KMS-11 (cell line): Measurements from ENCODE around the gene RBMX.
"Not testable (repeated sequence)": the region's sequence is repeated elsewhere in the genome, so short reads cannot be mapped to it uniquely, and the experiment has no call there.

Experiments
- H2AFZ ChIP-seq: fragments of 200-600 bp; sonication (generic); 2 replicates; pipeline ENCODE4 v1.6.1; 2016; ENCODE audit warnings: antibody characterized with exemption, mixed run types, low read depth
- H3K27ac ChIP-seq: fragments of 200-600 bp; sonication (generic); 2 replicates; pipeline ENCODE4 v1.6.1; 2016; ENCODE audit warnings: mild to moderate bottlenecking, mixed run types
- H3K27me3 ChIP-seq: fragments of 200-600 bp; sonication (generic); 2 replicates; pipeline ENCODE4 v1.6.1; 2017; ENCODE audit warnings: mild to moderate bottlenecking, low read depth, mixed run types, moderate library complexity; ENCODE audit not compliant: insufficient read depth
- H3K36me3 ChIP-seq: fragments of 200-600 bp; sonication (generic); 2 replicates; pipeline ENCODE4 v1.6.1; 2017; ENCODE audit warnings: mild to moderate bottlenecking, mixed run types; ENCODE audit not compliant: insufficient read depth
- H3K4me1 ChIP-seq: fragments of 200-600 bp; sonication (generic); 2 replicates; pipeline ENCODE4 v1.6.1; 2016; ENCODE audit warnings: mild to moderate bottlenecking, low read depth, mixed run types; ENCODE audit not compliant: poor library complexity, severe bottlenecking
- H3K4me2 ChIP-seq: fragments of 200-600 bp; sonication (generic); 2 replicates; pipeline ENCODE4 v1.7.0; 2016; ENCODE audit warnings: mild to moderate bottlenecking, mixed run types
- H3K4me3 ChIP-seq: fragments of 200-600 bp; sonication (generic); IDR thresholded peaks from 2 replicates; pipeline ENCODE4 v1.6.1; 2017; ENCODE audit warnings: low read depth, low read length, mixed read lengths; ENCODE audit not compliant: insufficient read depth
- H3K79me2 ChIP-seq: fragments of 200-600 bp; sonication (generic); 2 replicates; pipeline ENCODE4 v1.6.1; 2016; ENCODE audit warnings: low read depth, mixed run types; ENCODE audit not compliant: insufficient read depth
- H3K9ac ChIP-seq: fragments of 200-600 bp; sonication (generic); 2 replicates; pipeline ENCODE4 v1.6.1; 2016; ENCODE audit warnings: mild to moderate bottlenecking, mixed run types
- H4K20me1 ChIP-seq: fragments of 200-600 bp; sonication (generic); 2 replicates; pipeline ENCODE4 v1.6.1; 2016; ENCODE audit warnings: mild to moderate bottlenecking, mixed run types; ENCODE audit not compliant: insufficient read depth
- TF ChIP-seq, protein P1 (sequence below): fragments of 200-600 bp; sonication (generic); conservative IDR thresholded peaks from 2 replicates; pipeline ENCODE4 v1.6.1; 2017; ENCODE audit warnings: low read depth, mild to moderate bottlenecking, antibody characterized with exemption, low read length, moderate library complexity, mixed read lengths

RBMX gene

DNA sequence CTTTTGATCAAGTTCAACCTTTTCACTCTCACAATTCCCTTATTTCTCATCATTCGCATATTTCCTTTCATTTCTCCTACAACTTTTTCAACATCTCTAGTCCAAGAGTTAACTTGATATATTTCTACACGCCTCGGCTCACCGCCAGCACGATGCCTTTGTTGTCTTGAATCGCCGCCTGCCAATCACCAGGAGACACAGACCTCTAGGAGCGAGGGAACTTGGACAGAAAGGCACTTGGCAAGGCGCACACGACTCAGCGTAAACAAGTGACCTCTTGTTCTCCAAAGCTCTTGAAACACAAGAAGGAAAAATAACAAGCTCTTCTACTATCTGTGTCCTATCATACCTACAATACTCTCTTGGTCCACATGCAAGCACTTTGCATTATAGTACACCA lies 27.1 kb upstream of the RBMX start:
- no peak overlapping the region for H2AFZ ChIP-seq
- no peak overlapping the region for H3K9ac ChIP-seq

GRCh38 chrX:136906921-136907510 lies 26.5 kb upstream of the RBMX start:
- no peaks in the 10 kb centered on the region for H4K20me1 ChIP-seq
- no peaks in the 10 kb centered on the region for H3K27me3 ChIP-seq
- no peak overlapping the region for H3K4me2 ChIP-seq
- H3K9ac ChIP-seq = no peak overlapping the region
- no peak overlapping the region for H3K27ac ChIP-seq
- H3K4me1 ChIP-seq = peaks cover 17% of the 10 kb centered on the region
- H3K79me2 ChIP-seq = no peaks in the 10 kb centered on the region
- H3K36me3 ChIP-seq = no peaks in the 10 kb centered on the region
- no peak overlapping the region for H2AFZ ChIP-seq
- TF ChIP-seq, protein P1, sequence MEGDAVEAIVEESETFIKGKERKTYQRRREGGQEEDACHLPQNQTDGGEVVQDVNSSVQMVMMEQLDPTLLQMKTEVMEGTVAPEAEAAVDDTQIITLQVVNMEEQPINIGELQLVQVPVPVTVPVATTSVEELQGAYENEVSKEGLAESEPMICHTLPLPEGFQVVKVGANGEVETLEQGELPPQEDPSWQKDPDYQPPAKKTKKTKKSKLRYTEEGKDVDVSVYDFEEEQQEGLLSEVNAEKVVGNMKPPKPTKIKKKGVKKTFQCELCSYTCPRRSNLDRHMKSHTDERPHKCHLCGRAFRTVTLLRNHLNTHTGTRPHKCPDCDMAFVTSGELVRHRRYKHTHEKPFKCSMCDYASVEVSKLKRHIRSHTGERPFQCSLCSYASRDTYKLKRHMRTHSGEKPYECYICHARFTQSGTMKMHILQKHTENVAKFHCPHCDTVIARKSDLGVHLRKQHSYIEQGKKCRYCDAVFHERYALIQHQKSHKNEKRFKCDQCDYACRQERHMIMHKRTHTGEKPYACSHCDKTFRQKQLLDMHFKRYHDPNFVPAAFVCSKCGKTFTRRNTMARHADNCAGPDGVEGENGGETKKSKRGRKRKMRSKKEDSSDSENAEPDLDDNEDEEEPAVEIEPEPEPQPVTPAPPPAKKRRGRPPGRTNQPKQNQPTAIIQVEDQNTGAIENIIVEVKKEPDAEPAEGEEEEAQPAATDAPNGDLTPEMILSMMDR = no peak
- H3K4me3 ChIP-seq = no peak overlapping the region

More for the DNA sequence above, 27.1 kb upstream of the RBMX start:
- Histone ChIP-seq H3K4me3 (no peak overlapping the region), H3K4me2 (no peak overlapping the region), H3K27ac (no peak overlapping the region), H3K27me3 (no peaks in the 10 kb centered on the region), H3K4me1 (peaks cover 18% of the 10 kb centered on the region), H3K79me2 (no peaks in the 10 kb centered on the region), H3K36me3 (no peaks in the 10 kb centered on the region), H4K20me1 (no peaks in the 10 kb centered on the region)
- TF ChIP-seq, protein P1 = no peak

GRCh38 chrX:136904067-136904466 lies 23.5 kb upstream of the RBMX start:
- not testable (repeated sequence) for H3K27me3 ChIP-seq, H4K20me1 ChIP-seq, H3K4me2 ChIP-seq, H3K27ac ChIP-seq, H3K79me2 ChIP-seq, H3K9ac ChIP-seq, H3K4me1 ChIP-seq, H2AFZ ChIP-seq, H3K36me3 ChIP-seq, H3K4me3 ChIP-seq

GRCh38 chrX:136900071-136900470 lies 19.5 kb upstream of the RBMX start:
- H2AFZ ChIP-seq, H3K4me2 ChIP-seq, H3K36me3 ChIP-seq, H3K79me2 ChIP-seq, H3K4me1 ChIP-seq, H3K4me3 ChIP-seq, H3K27me3 ChIP-seq, H3K27ac ChIP-seq, H3K9ac ChIP-seq, H4K20me1 ChIP-seq: not testable (repeated sequence)

DNA sequence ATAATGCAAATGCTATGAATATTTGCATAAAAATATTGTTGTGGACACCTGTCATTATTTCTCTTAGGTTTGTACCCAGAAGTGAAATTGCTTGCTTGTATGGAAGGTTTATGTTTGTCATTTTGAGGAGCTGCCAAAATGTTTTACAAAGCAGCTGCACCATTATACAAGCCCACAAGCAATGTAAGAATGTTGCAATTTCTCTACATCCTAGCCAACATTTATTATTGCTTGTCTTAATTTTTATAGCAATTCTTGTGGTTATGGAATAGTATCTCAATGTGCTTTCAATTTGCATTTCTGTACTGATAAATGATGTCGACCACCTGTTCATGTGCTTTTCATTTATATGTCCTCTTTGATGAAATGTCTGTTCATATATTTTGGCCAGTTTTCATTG lies 18.7 kb upstream of the RBMX start:
- Histone ChIP-seq H3K27me3 (no peaks in the 10 kb centered on the region), H3K27ac (no peak overlapping the region), H3K4me1 (no peaks in the 10 kb centered on the region), H4K20me1 (no peaks in the 10 kb centered on the region), H2AFZ (no peak overlapping the region), H3K4me3 (no peak overlapping the region), H3K9ac (no peak overlapping the region), H3K79me2 (no peaks in the 10 kb centered on the region), H3K4me2 (no peak overlapping the region), H3K36me3 (no peaks in the 10 kb centered on the region)
- TF ChIP-seq, protein P1 = no peak

DNA sequence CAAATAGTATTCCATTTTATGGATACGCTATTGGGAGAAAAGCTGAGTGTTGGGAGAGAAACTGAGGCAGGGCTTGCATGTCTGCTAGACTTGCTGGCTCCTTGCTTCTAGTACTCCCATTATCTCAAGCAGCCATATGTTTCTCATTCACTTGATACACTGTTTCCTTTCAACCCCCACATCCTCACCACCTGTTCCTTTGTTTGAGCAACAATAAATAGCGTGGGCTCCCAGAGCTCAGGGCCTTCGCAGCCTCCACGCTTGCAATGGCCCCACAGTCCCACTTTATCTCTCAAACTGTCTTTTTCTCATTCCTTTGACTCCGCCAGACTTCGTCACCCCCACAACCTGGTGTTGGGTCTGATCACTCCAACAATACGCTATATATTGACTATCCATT lies 18.2 kb upstream of the RBMX start:
- H3K27me3 ChIP-seq, H3K4me2 ChIP-seq, H3K79me2 ChIP-seq, H2AFZ ChIP-seq, H3K27ac ChIP-seq, H3K9ac ChIP-seq, H3K4me1 ChIP-seq, H3K4me3 ChIP-seq, H3K36me3 ChIP-seq, H4K20me1 ChIP-seq: not testable (repeated sequence)
